Sciatic nerve (tissue), 2 donors: ENCODE measurements around the gene SMAD1. TPM values are rescaled to one million over a fixed set of nuclear protein-coding genes. Genes with fewer than 3 reads are reported as not detected.
A peak's percentile ranks its signal among the peaks of the same experiment; 100 is the strongest.
"Not testable (repeated sequence)": the region's sequence is repeated elsewhere in the genome, so short reads cannot be mapped to it uniquely, and the experiment has no call there.

Experiments
- ATAC-seq: fragments of 200-7000 bp; cut with Tn5 transposase; one replicate; pipeline ENCODE4 v1.9.1; 2020; ENCODE audit warnings: mild to moderate bottlenecking, moderate library complexity
- DNase-seq: peaks from one replicate; pipeline ENCODE4 v3.0.0-alpha.2; 2020; ENCODE audit warnings: low spot score
- intact Hi-C: fragments of 100-400 bp; cut with DNase I; formaldehyde crosslinking; loops from one replicate; pipeline ENCODE4 v1.14.2; 2022
- total RNA-seq: library from RNA; stranded (reverse); fragmentation: NEBNext Ultra II Directional; extraction: Animal tissue kit (Norgen Biotek cat#: 25700); gene quantifications from one replicate; pipeline ENCODE4 v1.2.1, GENCODE V29; 2021
- donor health status: DM: no; HTN: no; CAD: no.
- donor health status: DM: no; HTN: no; CAD: no.

Gene SMAD1
- total RNA-seq, 1 donor from 2014 or later: 37.4 TPM

DNA sequence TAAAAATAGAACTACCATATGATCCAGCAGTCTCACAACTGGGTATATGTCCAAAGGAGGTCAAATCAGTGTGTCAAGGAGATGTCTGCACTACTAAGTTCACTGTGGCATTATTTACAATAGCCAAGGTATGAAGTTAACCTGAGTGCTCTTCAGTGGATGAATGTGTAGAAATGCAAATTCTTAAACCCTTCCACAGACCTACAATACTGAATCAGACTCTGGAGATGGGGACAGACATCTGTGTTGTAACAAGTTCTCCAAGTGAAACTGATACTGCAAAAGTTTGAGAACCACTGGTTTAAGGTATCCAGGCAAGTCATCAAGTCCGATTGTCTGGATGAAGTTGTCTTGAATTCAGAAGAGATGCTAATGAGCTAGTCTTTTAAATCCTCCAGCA is 38.5 kb downstream of the SMAD1 start:
- DNase-seq: no peak
- intact Hi-C loops: no loop called here
- no peak for ATAC-seq

DNA sequence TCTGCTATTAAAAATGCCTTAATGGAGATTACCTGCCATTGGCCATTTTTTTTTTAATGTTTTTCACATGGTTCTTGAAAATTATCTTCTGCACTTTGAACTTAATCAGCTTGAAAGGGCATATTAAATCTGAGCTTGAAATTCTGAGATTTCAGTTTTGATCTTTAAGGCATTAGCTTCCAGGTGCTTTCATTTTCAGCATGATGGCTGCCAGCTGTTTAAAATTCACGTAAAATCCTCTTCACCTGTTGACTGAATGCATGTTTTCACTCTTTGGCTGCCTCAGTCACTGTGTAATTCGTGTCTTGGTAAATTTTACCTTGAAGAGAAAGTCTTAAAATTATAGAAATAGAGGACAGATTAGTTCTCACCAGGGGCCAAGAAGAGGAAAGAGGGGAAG is 39.6 kb downstream of the SMAD1 start:
- ATAC-seq: no peak
- DNase-seq: no peak

DNA sequence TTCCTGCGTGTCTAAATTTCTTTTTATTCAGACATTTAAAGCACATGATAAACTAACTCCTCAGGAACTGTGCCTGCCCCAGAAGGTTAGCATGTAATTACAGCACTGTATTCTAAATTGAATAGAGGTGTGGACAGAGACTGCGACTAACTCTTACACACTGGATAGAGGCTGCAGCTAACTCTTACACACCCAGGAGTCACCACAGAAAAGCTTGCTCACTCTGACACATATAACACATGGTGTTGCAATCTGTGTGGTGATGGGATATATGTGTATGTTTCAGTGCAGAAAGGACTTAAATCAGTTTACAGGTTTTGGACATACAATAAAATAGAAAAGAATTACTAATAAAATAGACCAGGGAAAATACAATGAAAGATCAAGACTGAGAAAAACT is 41.5 kb downstream of the SMAD1 start:
- ATAC-seq (no peak), DNase-seq (no peak)
- intact Hi-C loops: no loop called here

More for the DNA sequence above, 39.6 kb downstream of the SMAD1 start:
- intact Hi-C loops: no loop called here

DNA sequence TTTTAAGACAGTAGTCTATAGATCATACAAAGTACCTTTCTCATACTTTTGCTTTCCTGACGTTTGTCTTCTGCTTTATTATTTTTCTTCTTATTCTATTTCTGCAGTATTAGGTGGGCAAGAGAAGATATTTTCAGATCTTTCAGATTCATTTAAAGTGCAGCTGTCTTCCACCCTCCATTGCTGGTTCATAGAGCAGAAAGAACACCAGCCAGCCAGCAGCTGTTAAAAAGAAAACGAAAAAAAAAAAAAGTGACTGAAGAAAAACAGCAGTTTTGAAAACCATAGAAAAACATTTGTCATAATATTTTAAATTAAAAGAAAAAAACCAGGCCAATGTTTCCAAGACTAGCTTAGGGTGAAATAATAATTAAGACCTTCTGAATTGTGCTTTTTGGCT is 42.9 kb downstream of the SMAD1 start:
- DNase-seq (no peak), ATAC-seq (no peak)
- intact Hi-C loops: no loop called here

DNA sequence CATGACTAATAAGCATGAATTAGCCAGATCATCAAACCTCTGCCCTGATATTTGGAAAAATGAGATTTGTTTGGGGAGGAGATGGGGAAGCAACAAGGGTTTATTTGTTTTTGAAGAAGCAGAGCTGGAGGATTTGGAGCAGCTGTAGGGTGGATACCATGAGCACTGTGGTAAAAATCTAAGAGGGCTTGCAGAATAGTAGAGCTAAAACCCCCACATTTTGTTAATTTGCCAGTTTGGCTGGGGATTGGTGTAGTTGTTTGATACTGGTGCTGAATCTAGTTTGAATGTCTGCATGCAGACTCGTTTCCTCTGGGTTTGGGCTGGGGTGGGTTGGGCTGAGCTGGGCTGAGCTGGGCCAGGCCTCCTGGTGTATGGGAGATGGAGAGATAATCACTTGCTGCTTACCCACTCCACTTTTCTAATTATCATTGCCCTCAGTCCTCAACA is 43.7 kb downstream of the SMAD1 start:
- peak; percentile 59 for ATAC-seq
- no peak for DNase-seq
- intact Hi-C loops: no loop called here

DNA sequence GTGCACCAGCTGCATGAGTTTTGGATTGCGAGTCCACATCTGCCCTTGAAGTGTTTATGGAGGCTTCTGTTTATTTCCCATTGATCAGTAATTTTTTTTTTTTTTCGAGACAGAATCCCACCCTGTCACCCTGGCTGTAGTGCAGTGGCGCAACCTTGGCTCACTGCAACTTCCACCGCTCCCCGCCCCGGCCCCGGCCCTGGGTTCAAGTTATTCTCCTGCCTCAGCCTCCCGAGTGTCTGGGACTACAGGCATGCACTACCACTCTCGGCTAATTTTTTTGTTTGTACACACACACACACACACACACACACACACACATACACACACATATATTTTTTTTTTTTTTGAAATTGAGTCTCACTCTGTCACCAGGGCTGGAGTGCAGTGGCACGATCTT is 46.1 kb downstream of the SMAD1 start:
- intact Hi-C loops: no loop called here
- DNase-seq (no peak), ATAC-seq (no peak)

DNA sequence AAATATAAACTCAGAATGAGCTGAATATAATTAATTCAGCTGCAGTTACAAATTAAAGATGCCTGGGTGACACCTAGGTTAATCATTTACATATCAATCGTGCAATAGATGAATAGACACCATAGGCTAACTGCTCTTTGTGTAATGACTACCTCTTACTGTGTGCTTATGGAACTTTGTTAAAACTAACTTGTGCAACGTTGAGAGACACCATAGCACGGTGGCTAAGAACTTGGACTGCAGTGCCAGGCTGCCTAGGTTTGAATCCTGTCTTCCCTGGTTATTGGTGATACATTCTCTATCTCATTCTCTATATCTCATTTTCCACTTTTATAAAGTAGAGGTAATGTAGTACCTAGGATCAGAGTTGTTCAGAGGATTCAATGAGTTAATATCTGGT is 46.9 kb downstream of the SMAD1 start:
- no peak for ATAC-seq
- intact Hi-C loops: no loop called here
- no peak for DNase-seq

DNA sequence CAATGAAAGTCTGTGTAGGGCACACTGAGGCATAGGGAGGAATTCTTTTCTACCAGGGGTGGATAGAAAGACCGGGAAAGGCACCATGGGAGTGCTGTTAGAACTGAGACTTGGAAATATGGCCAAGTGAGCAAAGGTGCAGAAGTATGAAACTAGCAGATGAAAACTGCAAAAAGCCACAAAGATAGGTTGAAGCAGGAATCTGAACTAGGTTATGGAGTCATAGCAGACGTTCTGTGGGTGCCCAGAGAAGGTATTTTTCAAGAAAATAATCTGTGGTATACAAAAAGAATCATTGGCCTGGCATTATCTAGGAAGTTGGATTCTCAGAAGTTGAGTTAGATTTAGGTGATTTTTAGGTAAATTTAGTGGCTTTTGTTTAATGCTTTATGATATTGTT is 48.5 kb downstream of the SMAD1 start:
- intact Hi-C loops: no loop called here
- DNase-seq (no peak), ATAC-seq (no peak)

DNA sequence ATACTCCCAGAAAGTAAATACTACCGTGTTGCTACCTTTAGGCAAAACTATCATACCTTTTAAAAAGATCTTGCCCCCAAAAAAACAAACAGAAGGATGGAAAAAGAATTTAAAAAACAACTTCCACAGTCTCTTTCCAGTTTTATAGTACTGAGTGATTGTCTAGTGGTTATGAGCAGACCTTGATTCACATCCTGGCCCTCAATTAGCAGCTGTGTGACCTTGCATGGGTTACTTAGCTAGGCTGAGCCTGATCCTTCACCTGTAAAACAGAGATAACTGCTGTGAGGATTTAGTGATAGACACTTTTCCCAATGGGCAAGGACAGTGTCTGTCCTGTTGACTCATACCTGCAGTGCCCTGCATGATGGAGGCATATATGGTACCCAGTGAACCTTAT is 49.0 kb downstream of the SMAD1 start:
- DNase-seq (no peak), ATAC-seq (no peak)
- intact Hi-C loops: no loop called here

DNA sequence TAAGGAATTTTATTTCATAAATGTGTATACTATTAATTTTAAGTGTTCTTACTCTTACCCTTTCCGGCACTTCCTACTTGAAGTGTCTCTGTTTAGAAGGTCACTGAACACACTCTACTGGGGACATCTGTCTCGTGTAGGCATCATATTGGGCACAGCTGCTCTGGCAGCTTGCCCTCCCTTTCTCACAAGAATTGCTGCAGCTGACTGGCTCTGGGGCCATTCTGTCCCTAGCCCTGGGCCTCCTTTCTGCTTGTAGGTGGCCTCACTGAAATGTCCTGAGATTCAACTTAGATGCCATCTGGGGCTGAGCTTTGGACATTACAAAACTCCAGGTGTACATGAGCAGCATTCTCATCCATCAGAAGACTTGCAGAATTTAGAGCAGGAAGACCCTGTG is 49.6 kb downstream of the SMAD1 start:
- DNase-seq (no peak), ATAC-seq (no peak)
- intact Hi-C loops: no loop called here

DNA sequence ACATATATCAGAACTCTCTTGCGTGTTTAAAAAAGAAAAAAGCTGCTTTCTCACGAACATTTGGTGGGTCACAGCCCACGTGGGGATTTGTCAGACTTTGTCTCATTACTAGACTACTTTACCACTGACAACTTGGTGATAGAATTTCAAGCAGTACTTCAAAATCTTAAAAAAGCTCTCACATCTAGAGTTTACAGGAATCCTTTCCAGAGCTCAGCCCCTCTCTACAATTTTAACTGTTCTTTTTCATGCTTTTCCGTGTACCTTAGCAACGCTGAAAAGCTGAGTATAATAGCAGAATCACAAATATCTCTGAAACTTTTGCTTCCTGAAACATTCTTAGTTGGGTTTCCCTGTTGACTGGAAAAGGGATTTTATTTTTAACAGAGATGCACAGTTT is 50.2 kb downstream of the SMAD1 start:
- DNase-seq (no peak), ATAC-seq (no peak)
- intact Hi-C loops: no loop called here

DNA sequence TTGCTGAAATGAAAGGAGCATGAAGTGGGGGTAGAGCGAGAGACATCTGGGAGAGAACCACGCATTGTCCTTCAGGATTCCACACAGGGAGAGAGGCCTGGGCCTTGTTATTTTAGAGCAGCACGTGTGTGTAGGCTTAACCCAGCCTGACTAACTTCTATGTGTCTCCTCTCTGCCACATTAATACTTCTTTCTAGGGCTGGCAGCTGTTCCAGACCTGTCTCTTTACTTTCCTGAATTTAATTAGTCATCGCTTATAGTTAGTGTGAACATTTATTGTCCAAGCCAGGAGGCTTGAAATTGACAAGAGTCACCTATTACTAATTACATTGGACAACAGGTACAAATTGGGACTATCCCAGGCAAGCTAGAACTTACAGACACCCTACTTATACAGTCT is 51.3 kb downstream of the SMAD1 start:
- ATAC-seq (no peak), DNase-seq (no peak)
- intact Hi-C loops: no loop called here

DNA sequence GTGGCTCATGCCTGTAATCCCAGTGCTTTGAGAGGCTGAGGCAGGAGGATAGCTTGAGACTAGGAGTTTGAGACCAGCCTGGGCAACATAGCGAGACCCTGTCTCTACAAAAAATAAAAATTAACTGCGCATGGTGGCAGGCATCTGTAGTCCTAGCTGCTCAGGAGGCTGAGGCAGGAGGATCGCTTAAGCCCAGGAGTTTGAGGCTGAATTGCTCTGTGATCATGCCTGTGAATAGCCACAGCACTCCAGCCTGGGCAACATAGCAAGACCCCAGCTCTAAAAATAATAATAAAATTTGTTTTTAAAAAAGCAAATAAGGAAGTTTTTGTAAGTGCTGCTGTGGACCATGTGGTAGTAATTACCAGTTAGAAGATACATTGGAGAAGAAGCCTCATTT is 51.8 kb downstream of the SMAD1 start:
- intact Hi-C loops, ATAC-seq, DNase-seq: not testable (repeated sequence)

DNA sequence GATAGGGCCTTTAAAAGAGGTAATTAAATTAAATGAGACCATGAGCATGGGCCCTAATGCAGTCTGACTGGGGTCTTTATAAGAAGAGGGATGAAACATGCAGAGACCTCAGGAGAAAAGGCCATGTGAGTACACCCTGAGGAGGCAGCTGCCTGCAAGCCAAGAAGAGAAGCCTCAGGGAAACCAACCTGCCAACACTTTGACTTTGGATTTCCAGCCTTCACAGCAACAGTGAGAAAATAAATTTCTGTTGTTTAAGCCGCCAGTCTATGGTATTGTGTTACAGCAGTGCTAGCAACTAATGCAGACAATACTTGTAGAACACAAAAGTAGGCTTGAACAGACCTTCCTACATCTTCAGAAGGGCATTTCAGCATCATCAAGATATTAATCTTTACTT is 52.3 kb downstream of the SMAD1 start:
- DNase-seq: no peak
- intact Hi-C loops: no loop called here
- ATAC-seq: no peak

DNA sequence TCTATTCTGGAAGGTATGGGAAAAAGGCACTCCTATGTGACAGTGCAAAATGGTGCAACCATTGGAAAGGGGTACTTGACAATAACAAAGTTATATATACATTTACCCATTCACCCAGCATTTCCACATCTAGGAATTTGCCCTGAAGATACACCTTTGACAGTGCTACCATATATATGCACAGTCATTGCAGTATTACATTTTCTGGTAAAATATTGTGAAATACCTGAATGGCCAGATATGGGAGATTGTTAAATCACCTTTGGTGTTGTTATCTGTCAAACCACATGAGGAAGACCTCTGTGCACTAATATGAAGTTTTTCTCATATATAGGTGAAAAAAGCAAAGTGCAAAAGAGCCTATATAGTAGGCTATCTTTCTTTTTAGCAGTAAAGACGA is 53.5 kb downstream of the SMAD1 start:
- intact Hi-C loops: no loop called here
- DNase-seq: no peak
- ATAC-seq: no peak

DNA sequence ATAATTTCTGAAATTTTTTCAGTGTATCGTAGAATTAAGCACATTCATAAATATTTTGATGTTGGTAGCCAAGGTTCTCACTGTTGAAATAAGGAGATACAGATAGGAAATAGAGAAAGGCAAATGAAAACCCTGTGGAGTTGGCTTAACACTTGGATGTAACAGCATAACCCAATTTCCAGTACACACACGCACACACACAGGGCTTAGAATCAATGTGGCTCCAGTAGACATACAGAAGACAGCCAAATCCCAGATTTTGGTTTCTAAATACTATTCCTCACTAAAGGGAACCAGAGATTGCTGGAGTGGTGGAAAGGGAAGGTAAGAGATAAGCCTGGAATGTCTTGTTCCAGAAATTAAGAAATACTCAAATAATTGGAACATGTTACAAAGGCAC is 54.4 kb downstream of the SMAD1 start:
- intact Hi-C loops: no loop called here
- ATAC-seq (no peak), DNase-seq (no peak)

DNA sequence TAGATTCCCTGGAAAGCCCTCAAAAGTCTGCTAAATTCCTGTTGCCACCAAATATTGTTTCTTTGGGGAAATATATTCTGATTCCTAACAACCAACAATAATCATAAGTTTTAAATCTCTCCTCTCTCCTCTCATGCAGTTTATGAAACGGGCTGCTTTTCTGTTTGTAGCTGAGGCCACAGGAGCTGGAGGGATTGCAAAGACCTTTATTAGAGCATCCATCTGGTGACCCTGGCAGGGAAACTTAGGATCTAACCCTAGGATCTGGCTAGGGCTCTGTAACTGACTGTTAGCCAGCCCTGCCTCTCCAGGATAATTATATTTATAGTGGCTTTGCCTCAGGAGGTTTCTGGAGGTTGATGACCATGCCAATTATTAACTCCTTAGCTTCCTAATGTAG is 56.9 kb downstream of the SMAD1 start:
- ATAC-seq: no peak
- intact Hi-C loops: no loop called here
- DNase-seq: no peak

DNA sequence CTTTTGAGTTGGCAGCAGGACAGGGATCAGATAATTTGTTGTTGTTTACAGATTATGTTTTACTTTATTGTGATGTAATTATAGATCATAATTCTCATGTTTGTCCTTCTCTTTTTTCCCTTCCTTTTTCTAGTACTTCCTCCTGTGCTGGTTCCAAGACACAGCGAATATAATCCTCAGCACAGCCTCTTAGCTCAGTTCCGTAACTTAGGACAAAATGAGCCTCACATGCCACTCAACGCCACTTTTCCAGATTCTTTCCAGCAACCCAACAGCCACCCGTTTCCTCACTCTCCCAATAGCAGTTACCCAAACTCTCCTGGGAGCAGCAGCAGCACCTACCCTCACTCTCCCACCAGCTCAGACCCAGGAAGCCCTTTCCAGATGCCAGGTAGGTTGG is 58.0 kb downstream of the SMAD1 start:
- intact Hi-C loops: no loop called here
- no peak for ATAC-seq
- no peak for DNase-seq

DNA sequence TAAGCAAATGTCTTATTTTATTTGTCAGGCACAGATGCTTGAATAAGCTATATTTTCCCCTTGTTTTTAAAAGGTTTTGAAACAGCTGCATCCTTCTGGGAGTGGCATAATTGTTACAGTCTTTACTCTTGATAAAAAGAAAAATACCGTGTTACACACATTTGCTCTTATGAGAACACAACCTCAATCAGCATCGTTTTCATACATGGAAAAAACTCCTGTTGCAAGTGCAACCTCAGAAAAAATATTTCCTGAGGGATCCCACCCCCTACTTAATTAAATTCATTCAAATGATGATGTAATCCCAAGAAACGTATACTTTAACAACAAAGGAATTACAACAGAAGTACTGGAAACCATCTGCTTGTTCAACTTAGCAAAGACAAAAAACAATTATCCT is 58.6 kb downstream of the SMAD1 start:
- DNase-seq (no peak), ATAC-seq (no peak)
- intact Hi-C loops: no loop called here

DNA sequence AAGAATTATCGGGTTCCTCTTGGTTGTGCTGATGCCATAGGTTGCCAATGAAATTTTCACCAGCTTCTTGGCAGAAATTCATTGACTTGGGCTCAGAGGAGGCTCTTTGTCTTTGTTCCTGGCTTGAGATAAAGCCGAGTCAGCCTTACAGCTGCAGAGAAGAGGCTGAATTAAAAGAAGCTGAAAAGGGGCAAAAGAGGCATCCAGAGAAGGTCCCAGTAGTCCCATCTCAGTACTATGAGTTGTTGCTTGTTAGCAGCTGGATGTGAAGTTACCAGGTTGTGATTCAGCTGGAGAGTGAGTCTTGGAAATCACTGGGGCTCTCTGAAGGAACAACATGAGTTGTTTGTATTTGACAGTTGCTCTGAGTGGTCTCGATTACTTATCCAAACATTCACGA is 59.7 kb downstream of the SMAD1 start:
- intact Hi-C loops: no loop called here
- ATAC-seq (peak; percentile 74), DNase-seq (no peak)

DNA sequence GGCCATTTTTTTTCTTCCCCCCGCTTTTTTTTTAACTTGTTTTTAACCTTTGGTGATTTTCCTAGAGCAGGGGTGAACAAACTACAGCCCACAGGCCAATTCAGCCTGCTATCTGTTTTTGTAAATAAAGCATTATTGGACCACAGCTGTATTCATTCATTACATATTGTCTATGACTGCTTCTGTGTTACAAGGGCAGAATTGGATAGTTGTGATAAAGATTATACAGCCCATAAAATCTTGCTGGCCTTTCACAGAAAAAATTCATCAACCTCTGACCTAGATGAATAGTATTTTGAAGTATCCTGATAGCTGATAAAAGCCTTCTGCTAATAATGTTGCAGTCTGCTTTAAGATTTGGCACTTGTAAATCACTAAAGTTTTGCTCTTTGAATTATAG is 63.4 kb downstream of the SMAD1 start:
- ATAC-seq: no peak
- intact Hi-C loops: no loop called here
- DNase-seq: no peak

DNA sequence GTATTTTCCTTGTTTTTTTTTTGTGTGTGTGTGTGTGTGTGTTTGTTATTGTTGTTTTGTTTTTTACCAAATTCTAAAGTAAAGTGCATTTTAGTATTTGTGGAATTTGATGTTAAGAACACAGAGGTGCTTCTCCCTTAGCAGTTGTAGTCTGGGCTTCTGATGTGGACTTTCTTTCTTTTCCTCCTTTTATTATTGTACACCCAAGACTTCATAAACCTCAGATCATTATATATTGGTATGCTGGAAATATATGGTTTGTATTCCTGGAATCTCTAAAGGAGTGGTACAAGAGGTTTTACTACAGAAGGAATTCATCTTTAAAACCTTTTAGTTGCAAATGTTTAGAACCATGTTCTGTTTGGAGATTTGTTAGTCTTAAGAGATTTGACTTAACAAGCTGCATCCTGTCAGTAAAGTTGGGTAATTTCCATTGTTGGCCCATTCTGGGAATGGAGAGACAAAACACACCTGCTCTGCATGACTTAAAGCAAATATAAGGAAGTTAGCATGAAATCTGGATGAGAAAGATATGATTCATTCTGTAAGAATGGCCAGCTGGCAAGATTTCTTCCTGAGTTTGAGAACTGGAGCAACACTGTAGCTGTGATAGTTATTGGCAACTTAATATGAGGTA is 64.0 kb downstream of the SMAD1 start:
- intact Hi-C loops: no loop called here
- no peak for ATAC-seq

More for the DNA sequence above, 64.0 kb downstream of the SMAD1 start:
- no peak for DNase-seq
